Measurements from ENCODE around the gene HFM1. TPM values are rescaled to one million over a fixed set of nuclear protein-coding genes. Genes with fewer than 3 reads are reported as not detected.

Gene HFM1
- polyA plus RNA-seq, 4 donors, result 0.25 to 0.75 TPM; not detected in 2

DNA sequence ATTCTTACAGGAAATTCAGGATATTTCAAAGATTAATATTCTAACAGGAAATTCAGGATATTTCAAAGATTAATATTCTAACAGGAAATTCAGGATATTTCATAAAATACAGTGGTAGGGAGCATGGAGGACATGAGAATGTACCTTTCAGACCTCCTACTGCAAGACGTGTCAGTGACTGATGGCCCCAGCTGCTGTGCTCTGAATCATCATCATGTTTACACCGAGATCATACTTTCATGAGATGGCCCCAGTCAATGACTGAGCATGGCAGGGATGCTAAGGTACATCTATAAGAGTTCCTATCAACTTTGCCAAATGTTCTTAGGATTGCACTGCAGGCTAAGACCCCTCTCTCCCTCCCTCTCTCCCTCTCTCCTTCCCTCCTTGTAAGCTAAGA is 69.0 kb downstream of the HFM1 start:
- H3K4me3 ChIP-seq (ENCODE audit: low read depth in 1 of 3, low read length in 3 of 3), result no peak overlapping the region
- WGBS, 3 donors, result 42 to 55% (median 44%) methylated on average over 2 of the region's 2 CpGs
- DNase-seq (no peak), FAIRE-seq (no peak)
- H3K4me1 ChIP-seq (ENCODE audit: control insufficient read depth in 3 of 3, insufficient read depth in 2 of 3, low read depth in 1 of 3, low read length in 2 of 3), result no peaks in the 10 kb centered on the region
- H3K36me3 ChIP-seq (ENCODE audit: control insufficient read depth in 3 of 3, insufficient read depth in 2 of 3, low read depth in 1 of 3, low read length in 3 of 3), result no peaks in the 10 kb centered on the region
- no peaks in the 10 kb centered on the region for H3K27me3 ChIP-seq (ENCODE audit: control insufficient read depth in 3 of 3, insufficient read depth in 3 of 3, low read length in 3 of 3)
- H3K9me3 ChIP-seq (ENCODE audit: control insufficient read depth in 2 of 2, insufficient read depth in 1 of 2, low read depth in 1 of 2, low read length in 1 of 2), result no peaks in the 10 kb centered on the region
- H3K27ac ChIP-seq (ENCODE audit: low read depth in 1 of 3, low read length in 2 of 3), result no peak overlapping the region

DNA sequence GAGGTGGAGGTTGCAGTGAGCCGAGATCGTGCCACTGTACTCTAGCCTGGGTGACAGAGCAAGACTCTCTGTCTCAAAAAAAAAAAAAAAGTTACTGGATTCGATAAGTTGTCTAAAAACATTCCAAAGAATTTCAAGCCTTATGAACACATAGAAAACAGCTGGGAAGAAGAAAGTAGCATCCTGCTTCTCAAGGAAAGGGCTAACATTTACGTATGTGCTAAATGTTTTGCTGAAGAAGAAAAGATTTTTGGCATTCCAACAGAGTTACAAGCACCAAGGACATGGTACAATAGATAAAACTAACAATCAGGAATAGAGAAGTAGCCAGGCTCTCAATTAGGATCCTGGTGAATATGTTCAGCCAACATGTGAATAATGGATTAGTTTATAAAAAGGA is 69.8 kb downstream of the HFM1 start:
- no peak for DNase-seq
- 76 to 92% (median 86%) methylated on average over 4 of the region's 4 CpGs for WGBS, 3 donors

DNA sequence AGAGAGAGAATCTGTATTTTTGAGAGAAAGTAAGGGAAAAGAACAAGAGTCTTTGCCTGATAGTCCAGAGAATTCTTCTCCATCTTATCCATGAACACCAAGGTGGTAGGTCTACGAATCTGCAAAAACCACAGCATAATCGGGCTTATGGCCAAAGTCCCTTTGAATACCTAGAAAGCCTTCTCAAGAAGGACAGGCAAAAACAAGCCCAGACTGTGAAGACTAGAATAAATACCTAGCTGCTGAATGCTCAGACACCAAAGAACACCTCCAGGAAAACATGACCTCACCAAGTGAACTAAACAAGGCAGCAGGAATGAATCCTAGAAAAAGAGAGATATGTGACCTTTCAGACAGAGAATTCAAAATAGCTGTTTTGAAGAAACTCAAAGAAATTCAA is 79.2 kb downstream of the HFM1 start:
- H3K27ac ChIP-seq (ENCODE audit: low read depth in 1 of 3, low read length in 2 of 3), result no peak overlapping the region
- no peak for FAIRE-seq
- DNase-seq, result no peak
- H3K27me3 ChIP-seq (ENCODE audit: control insufficient read depth in 3 of 3, insufficient read depth in 3 of 3, low read length in 3 of 3), result no peaks in the 10 kb centered on the region
- H3K4me3 ChIP-seq (ENCODE audit: low read depth in 1 of 3, low read length in 3 of 3), result no peak overlapping the region
- no peaks in the 10 kb centered on the region for H3K9me3 ChIP-seq (ENCODE audit: control insufficient read depth in 2 of 2, insufficient read depth in 1 of 2, low read depth in 1 of 2, low read length in 1 of 2)
- H3K4me1 ChIP-seq (ENCODE audit: control insufficient read depth in 3 of 3, insufficient read depth in 2 of 3, low read depth in 1 of 3, low read length in 2 of 3), result no peaks in the 10 kb centered on the region
- WGBS, 3 donors, result 94 to 96% (median 94%) methylated on average over 2 of the region's 2 CpGs
- H3K36me3 ChIP-seq (ENCODE audit: control insufficient read depth in 3 of 3, insufficient read depth in 2 of 3, low read depth in 1 of 3, low read length in 3 of 3), result peaks cover 0 to 5% (median 0%) of the 10 kb centered on the region in 3 donors

More for the DNA sequence above, 69.8 kb downstream of the HFM1 start:
- no peaks in the 10 kb centered on the region for H3K4me1 ChIP-seq (ENCODE audit: control insufficient read depth in 3 of 3, insufficient read depth in 2 of 3, low read depth in 1 of 3, low read length in 2 of 3)
- H3K9me3 ChIP-seq (ENCODE audit: control insufficient read depth in 2 of 2, insufficient read depth in 1 of 2, low read depth in 1 of 2, low read length in 1 of 2), result no peaks in the 10 kb centered on the region
- H3K4me3 ChIP-seq (ENCODE audit: low read depth in 1 of 3, low read length in 3 of 3), result no peak overlapping the region
- H3K27ac ChIP-seq (ENCODE audit: low read depth in 1 of 3, low read length in 2 of 3), result no peak overlapping the region
- no peaks in the 10 kb centered on the region for H3K27me3 ChIP-seq (ENCODE audit: control insufficient read depth in 3 of 3, insufficient read depth in 3 of 3, low read length in 3 of 3)
- peaks cover 0 to under 1% (median 0%) of the 10 kb centered on the region in 3 donors for H3K36me3 ChIP-seq (ENCODE audit: control insufficient read depth in 3 of 3, insufficient read depth in 2 of 3, low read depth in 1 of 3, low read length in 3 of 3)
- no peak for FAIRE-seq

DNA sequence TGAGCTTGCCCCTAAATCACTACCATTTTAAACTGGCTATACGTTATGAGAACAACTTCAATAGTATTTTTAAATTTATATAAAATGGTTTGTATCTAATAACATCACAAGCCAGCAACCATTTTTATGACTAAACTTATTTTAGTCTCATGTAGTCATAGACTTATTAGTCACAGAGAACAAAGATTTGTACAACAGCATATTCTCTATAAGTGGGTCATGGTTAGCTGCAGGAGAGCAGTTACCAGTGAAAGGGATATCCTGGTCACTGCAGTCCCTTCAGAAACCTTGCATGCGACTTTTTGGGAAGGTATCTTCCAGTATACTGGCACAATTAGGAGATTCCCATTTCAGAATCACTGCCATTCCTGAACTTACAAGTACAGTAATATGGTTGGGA is 90.0 kb downstream of the HFM1 start:
- H3K36me3 ChIP-seq (ENCODE audit: control insufficient read depth in 3 of 3, insufficient read depth in 2 of 3, low read depth in 1 of 3, low read length in 3 of 3), result peaks cover 0 to 2% (median 0%) of the 10 kb centered on the region in 3 donors
- H3K4me1 ChIP-seq (ENCODE audit: control insufficient read depth in 3 of 3, insufficient read depth in 2 of 3, low read depth in 1 of 3, low read length in 2 of 3), result no peaks in the 10 kb centered on the region
- DNase-seq (no peak), FAIRE-seq (no peak)
- H3K9me3 ChIP-seq (ENCODE audit: control insufficient read depth in 2 of 2, insufficient read depth in 1 of 2, low read depth in 1 of 2, low read length in 1 of 2), result peaks cover 0 to 6% of the 10 kb centered on the region in 2 donors
- 66 to 79% (median 78%) methylated on average over 2 of the region's 2 CpGs for WGBS, 3 donors
- H3K4me3 ChIP-seq (ENCODE audit: low read depth in 1 of 3, low read length in 3 of 3), result no peak overlapping the region
- no peak overlapping the region for H3K27ac ChIP-seq (ENCODE audit: low read depth in 1 of 3, low read length in 2 of 3)
- H3K27me3 ChIP-seq (ENCODE audit: control insufficient read depth in 3 of 3, insufficient read depth in 3 of 3, low read length in 3 of 3), result no peaks in the 10 kb centered on the region

DNA sequence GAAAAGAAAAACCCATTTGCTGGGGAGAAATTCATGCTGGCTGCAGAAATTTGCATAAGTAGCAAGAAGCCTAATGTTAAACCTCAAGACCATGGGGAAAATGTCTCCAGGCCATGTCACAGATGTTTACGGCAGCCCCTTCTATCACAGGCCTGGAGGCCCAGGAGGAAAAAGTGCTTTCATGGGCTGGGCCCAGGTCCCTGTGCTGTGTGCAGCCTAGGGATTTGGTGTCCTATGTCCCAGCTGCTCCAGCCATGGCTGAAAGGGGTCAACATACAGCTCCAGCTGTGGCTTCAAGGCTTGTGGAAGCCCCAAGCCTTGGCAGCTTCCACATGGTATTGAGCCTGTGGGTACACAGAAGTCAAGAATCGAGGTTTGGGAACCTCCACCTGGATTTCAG is 93.0 kb downstream of the HFM1 start:
- peaks cover 0 to 14% of the 10 kb centered on the region in 2 donors for H3K9me3 ChIP-seq (ENCODE audit: control insufficient read depth in 2 of 2, insufficient read depth in 1 of 2, low read depth in 1 of 2, low read length in 1 of 2)
- H3K4me1 ChIP-seq (ENCODE audit: control insufficient read depth in 3 of 3, insufficient read depth in 2 of 3, low read depth in 1 of 3, low read length in 2 of 3), result no peaks in the 10 kb centered on the region
- FAIRE-seq (no peak), DNase-seq (no peak)
- H3K4me3 ChIP-seq (ENCODE audit: low read depth in 1 of 3, low read length in 3 of 3), result no peak overlapping the region
- H3K36me3 ChIP-seq (ENCODE audit: control insufficient read depth in 3 of 3, insufficient read depth in 2 of 3, low read depth in 1 of 3, low read length in 3 of 3), result peaks cover 0 to 2% (median 0%) of the 10 kb centered on the region in 3 donors
- H3K27me3 ChIP-seq (ENCODE audit: control insufficient read depth in 3 of 3, insufficient read depth in 3 of 3, low read length in 3 of 3), result no peaks in the 10 kb centered on the region
- no peak overlapping the region for H3K27ac ChIP-seq (ENCODE audit: low read depth in 1 of 3, low read length in 2 of 3)
- 68 to 82% (median 78%) methylated on average over 2 of the region's 2 CpGs for WGBS, 3 donors

DNA sequence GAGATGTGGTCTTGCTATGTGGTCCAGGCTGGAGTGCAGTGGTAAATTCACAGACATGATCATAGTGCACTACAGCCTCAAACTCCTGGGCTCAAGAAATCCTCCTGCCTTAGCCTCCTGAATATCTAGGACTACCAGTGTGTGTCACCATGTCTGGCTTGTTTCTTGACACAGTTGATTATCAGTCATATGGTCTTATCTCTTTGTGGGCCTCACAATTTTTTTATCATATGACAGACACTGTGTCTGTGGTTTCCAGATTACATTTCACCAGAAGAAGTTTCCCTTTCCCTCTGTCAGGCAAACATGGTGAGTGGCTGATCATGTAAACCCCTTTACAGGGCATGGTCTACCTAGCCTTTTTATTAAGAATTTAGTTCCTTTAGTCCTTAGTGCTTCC is 96.1 kb downstream of the HFM1 start:
- DNase-seq (no peak), FAIRE-seq (no peak)

DNA sequence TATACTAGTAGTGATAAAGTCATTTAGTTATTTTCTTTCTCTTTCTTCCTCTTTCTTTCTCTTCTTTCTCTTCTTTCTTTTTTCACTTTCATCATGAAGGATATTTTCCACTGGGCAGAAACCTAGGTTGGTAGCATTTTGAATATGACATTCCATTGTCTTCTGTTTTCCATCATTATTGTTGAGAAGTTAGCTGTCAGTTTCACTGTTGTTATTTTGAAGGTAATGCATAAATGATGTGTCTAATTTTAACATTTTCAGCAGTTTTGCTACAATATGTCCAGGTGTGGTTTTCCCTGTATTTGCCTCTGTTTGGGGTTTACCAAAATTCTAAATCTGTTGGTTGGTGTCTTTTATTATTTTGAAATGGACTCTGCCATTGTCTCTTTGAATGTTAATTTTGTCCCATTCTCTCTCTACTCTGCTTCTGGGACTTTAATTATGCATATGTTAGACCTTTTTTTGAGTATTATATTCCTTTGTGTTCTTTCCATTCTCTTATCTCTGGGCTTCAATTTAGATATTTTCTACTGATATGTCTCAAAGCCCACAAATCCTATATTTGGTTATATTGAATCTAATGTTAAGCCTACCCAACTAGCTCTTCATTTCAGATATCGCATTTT is 96.7 kb downstream of the HFM1 start:
- Histone ChIP-seq H3K27me3 (ENCODE audit: control insufficient read depth in 3 of 3, insufficient read depth in 3 of 3, low read length in 3 of 3) (no peaks in the 10 kb centered on the region), H3K4me1 (ENCODE audit: control insufficient read depth in 3 of 3, insufficient read depth in 2 of 3, low read depth in 1 of 3, low read length in 2 of 3) (no peaks in the 10 kb centered on the region), H3K36me3 (ENCODE audit: control insufficient read depth in 3 of 3, insufficient read depth in 2 of 3, low read depth in 1 of 3, low read length in 3 of 3) (peaks cover 0 to 2% (median 0%) of the 10 kb centered on the region in 3 donors), H3K4me3 (ENCODE audit: low read depth in 1 of 3, low read length in 3 of 3) (no peak overlapping the region), H3K9me3 (ENCODE audit: control insufficient read depth in 2 of 2, insufficient read depth in 1 of 2, low read depth in 1 of 2, low read length in 1 of 2) (peaks cover 0 to 14% of the 10 kb centered on the region in 2 donors), H3K27ac (ENCODE audit: low read depth in 1 of 3, low read length in 2 of 3) (no peak overlapping the region)
- FAIRE-seq, result no peak
- 92 to 97% (median 96%) methylated on average over 1 of the region's 1 CpG for WGBS, 3 donors
- DNase-seq, result no peak

More for the DNA sequence above, 96.1 kb downstream of the HFM1 start:
- Histone ChIP-seq H3K4me3 (ENCODE audit: low read depth in 1 of 3, low read length in 3 of 3) (no peak overlapping the region), H3K36me3 (ENCODE audit: control insufficient read depth in 3 of 3, insufficient read depth in 2 of 3, low read depth in 1 of 3, low read length in 3 of 3) (peaks cover 0 to 2% (median 0%) of the 10 kb centered on the region in 3 donors), H3K27me3 (ENCODE audit: control insufficient read depth in 3 of 3, insufficient read depth in 3 of 3, low read length in 3 of 3) (no peaks in the 10 kb centered on the region), H3K4me1 (ENCODE audit: control insufficient read depth in 3 of 3, insufficient read depth in 2 of 3, low read depth in 1 of 3, low read length in 2 of 3) (no peaks in the 10 kb centered on the region), H3K27ac (ENCODE audit: low read depth in 1 of 3, low read length in 2 of 3) (no peak overlapping the region), H3K9me3 (ENCODE audit: control insufficient read depth in 2 of 2, insufficient read depth in 1 of 2, low read depth in 1 of 2, low read length in 1 of 2) (peaks cover 0 to 14% of the 10 kb centered on the region in 2 donors)

DNA sequence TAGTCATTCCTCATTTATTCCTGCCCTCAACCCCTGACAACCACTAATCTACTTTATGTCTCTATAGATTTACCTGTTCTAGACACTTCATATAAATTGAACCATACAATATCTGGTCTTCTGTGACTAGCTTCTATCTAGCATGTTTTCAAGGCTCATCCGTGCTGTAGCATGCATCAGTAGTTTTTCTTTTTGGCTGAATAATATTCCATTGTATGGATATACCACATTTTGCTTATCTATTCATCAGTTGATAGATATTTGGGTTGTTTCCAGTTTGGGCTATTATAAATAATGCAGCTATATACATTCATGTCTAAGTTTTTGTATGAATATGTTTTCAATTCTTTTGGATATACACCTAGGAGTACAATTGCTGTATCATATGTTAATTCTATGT is 101.5 kb downstream of the HFM1 start:
- Histone ChIP-seq H3K36me3 (ENCODE audit: control insufficient read depth in 3 of 3, insufficient read depth in 2 of 3, low read depth in 1 of 3, low read length in 3 of 3) (no peaks in the 10 kb centered on the region), H3K27ac (ENCODE audit: low read depth in 1 of 3, low read length in 2 of 3) (no peak overlapping the region), H3K27me3 (ENCODE audit: control insufficient read depth in 3 of 3, insufficient read depth in 3 of 3, low read length in 3 of 3) (no peaks in the 10 kb centered on the region), H3K4me1 (ENCODE audit: control insufficient read depth in 3 of 3, insufficient read depth in 2 of 3, low read depth in 1 of 3, low read length in 2 of 3) (no peaks in the 10 kb centered on the region), H3K4me3 (ENCODE audit: low read depth in 1 of 3, low read length in 3 of 3) (no peak overlapping the region), H3K9me3 (ENCODE audit: control insufficient read depth in 2 of 2, insufficient read depth in 1 of 2, low read depth in 1 of 2, low read length in 1 of 2) (peaks cover 0 to 4% of the 10 kb centered on the region in 2 donors)
- FAIRE-seq (no peak), DNase-seq (no peak)
- 86 to 87% (median 87%) methylated on average over 1 of the region's 1 CpG for WGBS, 3 donors
